OCI-LY7 (cell line): Measurements from ENCODE around the gene IGSF22. TPM values are rescaled to one million over a fixed set of nuclear protein-coding genes. Genes with fewer than 3 reads are reported as not detected.

Source experiments
- BruUV-seq: library from RNA; stranded (reverse); fragments of 400-500 nt; replicated peaks from 2 replicates; lab custom pipeline; 2021; lab: Mats Ljungman, UMichigan
- CTCF ChIA-PET: fragments of 300-600 bp; sonication (Branson Sonifier 250); formaldehyde crosslinking; loops from one replicate; lab custom pipeline; 2022; ENCODE audit warnings: antibody characterized with exemption; ENCODE audit not compliant: unreplicated experiment; lab: Charles Lee
- POLR2A ChIA-PET: fragments of 300-600 bp; sonication (Branson Sonifier 250); formaldehyde crosslinking; loops from one replicate; lab custom pipeline; 2022; ENCODE audit warnings: antibody characterized with exemption; lab: Charles Lee
- DNase-seq: peaks from one replicate; pipeline ENCODE4 v3.0.0-alpha.2; 2015; ENCODE audit warnings: low spot score
- H2AFZ ChIP-seq: fragments of 200-600 bp; sonication (generic), shearing (Covaris generic); 2 replicates; pipeline ENCODE4 v1.6.1; 2014; ENCODE audit warnings: mild to moderate bottlenecking, antibody characterized with exemption, low read length, moderate library complexity
- H3K27ac ChIP-seq: fragments of 200-600 bp; sonication (generic); 2 replicates; pipeline ENCODE4 v1.5.1; 2014; ENCODE audit warnings: mixed run types, low read depth, mild to moderate bottlenecking, moderate library complexity, low read length, inconsistent platforms; ENCODE audit not compliant: poor library complexity, severe bottlenecking
- H3K36me3 ChIP-seq: fragments of 200-600 bp; sonication (generic); 2 replicates; pipeline ENCODE4 v1.6.1; 2014; ENCODE audit warnings: mild to moderate bottlenecking, antibody characterized with exemption, low read length, moderate library complexity, mixed read lengths; ENCODE audit not compliant: insufficient read depth
- H3K4me1 ChIP-seq: fragments of 200-600 bp; sonication (generic); 2 replicates; pipeline ENCODE4 v1.5.1; 2014; ENCODE audit warnings: mild to moderate bottlenecking, low read length; ENCODE audit not compliant: insufficient read depth, poor library complexity, severe bottlenecking
- H3K4me2 ChIP-seq: fragments of 200-600 bp; sonication (generic); 2 replicates; pipeline ENCODE4 v1.6.1; 2014; ENCODE audit warnings: mild to moderate bottlenecking, low read length
- H3K4me3 ChIP-seq: fragments of 200-600 bp; sonication (generic); 2 replicates; pipeline ENCODE4 v1.5.1; 2014; ENCODE audit warnings: mild to moderate bottlenecking, low read depth, low read length; ENCODE audit not compliant: poor library complexity, severe bottlenecking
- H3K79me2 ChIP-seq: fragments of 200-600 bp; sonication (generic); 2 replicates; pipeline ENCODE4 v1.6.1; 2016; ENCODE audit warnings: low read depth, mild to moderate bottlenecking, low read length, moderate library complexity, mixed read lengths; ENCODE audit not compliant: insufficient read depth
- H3K9me2 ChIP-seq: fragments of 200-600 bp; sonication (generic); 2 replicates; pipeline ENCODE4 v1.6.1; 2016; ENCODE audit warnings: mild to moderate bottlenecking, low read length, mixed read lengths; ENCODE audit not compliant: insufficient read depth
- H3K9me3 ChIP-seq: fragments of 200-600 bp; sonication (generic); 2 replicates; pipeline ENCODE4 v1.6.1; 2014; ENCODE audit warnings: mild to moderate bottlenecking, mixed run types, low read length, mixed read lengths
- H4K20me1 ChIP-seq: fragments of 200-600 bp; sonication (generic); 2 replicates; pipeline ENCODE4 v1.6.1; 2014; ENCODE audit warnings: mild to moderate bottlenecking, antibody characterized with exemption, low read length, moderate library complexity, mixed read lengths; ENCODE audit not compliant: insufficient read depth
- CTCF ChIP-seq: fragments of 200-600 bp; sonication (generic); conservative IDR thresholded peaks from 2 replicates; pipeline ENCODE4 v1.5.1; 2014; ENCODE audit warnings: mild to moderate bottlenecking, antibody characterized with exemption, low read length, moderate library complexity, mixed read lengths
- EZH2phosphoT487 ChIP-seq: fragments of 200-600 bp; sonication (generic); IDR thresholded peaks from 2 replicates; pipeline ENCODE4 v1.6.1; 2018; ENCODE audit warnings: low read depth, borderline replicate concordance, mild to moderate bottlenecking, mixed run types, antibody characterized with exemption, low read length, moderate library complexity, mixed read lengths
- intact Hi-C: fragments of 100-400 bp; cut with micrococcal nuclease; formaldehyde crosslinking; loops from one replicate; pipeline ENCODE4 v1.10.0; 2022; ENCODE audit not compliant: unreplicated experiment
- total RNA-seq, 2 experiments: library from RNA; depleted of rRNA in 1 of 2; stranded (reverse); fragments of >200 nt in 1 of 2; shearing (Covaris generic) in 1 of 2; gene quantifications; 2 replicates each; pipeline ENCODE4 v1.2.3, GENCODE V29; 2014 to 2022

The IGSF22 gene
- total RNA-seq, 2 experiments from 2014 or later = not detected

DNA sequence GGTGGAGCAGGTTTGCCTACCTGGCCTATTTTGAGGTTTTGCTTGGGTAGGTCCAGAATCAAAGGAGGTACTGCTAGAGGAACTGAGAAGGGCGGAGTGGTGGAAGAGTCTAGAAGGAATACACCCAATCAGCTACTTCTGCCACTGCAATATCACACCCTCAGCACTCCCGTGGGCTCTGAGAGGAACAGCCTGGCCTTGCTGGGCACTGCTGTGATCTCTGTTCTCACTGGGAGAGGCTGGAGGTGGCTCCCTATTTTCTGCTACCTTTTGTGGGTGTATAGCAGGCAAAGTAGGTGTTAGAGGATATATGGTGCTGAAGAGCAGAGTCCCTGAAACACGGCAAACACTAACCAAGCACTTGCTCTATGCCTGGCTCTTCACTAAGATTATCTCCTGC lies 25.0 kb upstream of the IGSF22 start:
- Histone ChIP-seq H3K4me1 (no peaks in the 10 kb centered on the region), H3K36me3 (no peaks in the 10 kb centered on the region), H3K79me2 (no peaks in the 10 kb centered on the region), H3K9me2 (no peaks in the 10 kb centered on the region), H3K27ac (no peak overlapping the region), H3K4me3 (no peak overlapping the region), H3K4me2 (no peak overlapping the region), H4K20me1 (no peaks in the 10 kb centered on the region), H3K9me3 (no peaks in the 10 kb centered on the region), H2AFZ (no peak overlapping the region)
- no peak for DNase-seq
- CTCF ChIA-PET = no interaction called here
- TF ChIP-seq CTCF (no peak), EZH2phosphoT487 (no peak)
- intact Hi-C loops = no loop called here
- POLR2A ChIA-PET = no interaction called here
- BruUV-seq = no TSS peak

GRCh38 chr11:18749681-18750319 lies 23.8 kb upstream of the IGSF22 start:
- POLR2A ChIA-PET = no interaction called here
- no peak overlapping the region for H3K4me3 ChIP-seq
- intact Hi-C loops = no loop called here
- no peaks in the 10 kb centered on the region for H3K9me3 ChIP-seq
- H4K20me1 ChIP-seq = no peaks in the 10 kb centered on the region
- H3K4me1 ChIP-seq = no peaks in the 10 kb centered on the region
- CTCF ChIA-PET = no interaction called here
- TF ChIP-seq EZH2phosphoT487 (no peak), CTCF (no peak)
- H2AFZ ChIP-seq = no peak overlapping the region
- H3K27ac ChIP-seq = no peak overlapping the region
- BruUV-seq = no TSS peak
- H3K4me2 ChIP-seq = no peak overlapping the region
- DNase-seq = no peak
- H3K79me2 ChIP-seq = no peaks in the 10 kb centered on the region
- H3K9me2 ChIP-seq = no peaks in the 10 kb centered on the region
- no peaks in the 10 kb centered on the region for H3K36me3 ChIP-seq

- no peak for TF ChIP-seq CTCF
- TF ChIP-seq EZH2phosphoT487 = no peak
- intact Hi-C loops = no loop called here
- H3K4me2 ChIP-seq = no peak overlapping the region
- H3K27ac ChIP-seq = no peak overlapping the region
- H3K9me3 ChIP-seq = no peaks in the 10 kb centered on the region
- no peak overlapping the region for H2AFZ ChIP-seq
- H3K79me2 ChIP-seq = no peaks in the 10 kb centered on the region
- DNase-seq = no peak
- ChIA-PET POLR2A (no interaction called here), CTCF (interaction anchor here (0.6 kb wide), 1 partner anchor 167 kb away, joined by 5 read pairs; no protein-coding TSS in a partner anchor)
- no peaks in the 10 kb centered on the region for H3K36me3 ChIP-seq
- H4K20me1 ChIP-seq = no peaks in the 10 kb centered on the region
- BruUV-seq = no TSS peak
- no peaks in the 10 kb centered on the region for H3K9me2 ChIP-seq
- H3K4me3 ChIP-seq = no peak overlapping the region
- H3K4me1 ChIP-seq = no peaks in the 10 kb centered on the region
Measured at GRCh38 chr11:18748766-18749365, 22.9 kb upstream of the IGSF22 start.
